AG04450 (cell line): ENCODE data around the gene ALDH1A3. TPM values are rescaled to one million over a fixed set of nuclear protein-coding genes. Genes with fewer than 3 reads are reported as not detected.

Experiments
- CTCF ChIA-PET: fragments of 300-600, 350-600 bp; formaldehyde crosslinking; extraction: SDS; loops from one replicate; lab custom pipeline; 2022; ENCODE audit warnings: antibody characterized with exemption, inconsistent platforms; lab: Charles Lee
- POLR2A ChIA-PET: fragments of 350-600 bp; formaldehyde crosslinking; extraction: SDS; loops from one replicate; lab custom pipeline; 2021; ENCODE audit warnings: antibody characterized with exemption, inconsistent platforms; lab: Yijun Ruan, JAX
- DNase-seq: peaks from one replicate; pipeline ENCODE4 v3.0.0-alpha.2; 2011; ENCODE audit warnings: low read depth, low spot score
- H3K27ac ChIP-seq: one replicate; pipeline ENCODE4 v1.5.1; 2012; ENCODE audit warnings: low read depth, low read length, control low read depth
- H3K27me3 ChIP-seq: one replicate; pipeline ENCODE4 v1.6.0; 2012; ENCODE audit warnings: low read length; ENCODE audit not compliant: control insufficient read depth, insufficient read depth
- H3K4me3 ChIP-seq: 2 replicates; pipeline ENCODE4 v1.5.1; 2011; ENCODE audit warnings: mild to moderate bottlenecking, low read depth, low read length, control low read depth
- H3K9me3 ChIP-seq: 2 replicates; pipeline ENCODE4 v1.5.1; 2012; ENCODE audit warnings: low read length; ENCODE audit not compliant: control insufficient read depth, insufficient read depth
- CTCF ChIP-seq: IDR thresholded peaks from 2 replicates; pipeline ENCODE4 v1.5.1; 2011; ENCODE audit warnings: low read depth, low read length, control low read depth, inconsistent platforms
- polyA plus RNA-seq: library from polyadenylated mRNA; depleted of rRNA; stranded (reverse); fragments of >200 nt; gene quantifications from 2 replicates; pipeline ENCODE4 v1.2.3, GENCODE V29; 2011

The ALDH1A3 gene
- polyA plus RNA-seq, 1 experiment: 20.6 TPM

GRCh38 chr15:100877551-100877950 is 2.1 kb upstream of the ALDH1A3 start:
- TF ChIP-seq CTCF: no peak
- ChIA-PET POLR2A (no interaction called here), CTCF (interaction anchor here (6.2 kb wide), 1 partner anchor 130 kb away, joined by 45 read pairs; no protein-coding TSS in a partner anchor)
- H3K27ac ChIP-seq: no peak overlapping the region
- no peak overlapping the region for H3K4me3 ChIP-seq
- no peak for DNase-seq
- H3K9me3 ChIP-seq: peaks cover 9% of the 10 kb centered on the region; the same call in 1 of the 2 replicates
- H3K27me3 ChIP-seq: peaks cover 19% of the 10 kb centered on the region

GRCh38 chr15:100878130-100878529 is 1.5 kb upstream of the ALDH1A3 start:
- Histone ChIP-seq H3K4me3 (no peak overlapping the region), H3K9me3 (peaks cover 9% of the 10 kb centered on the region; the same call in 1 of the 2 replicates), H3K27me3 (peaks cover 22% of the 10 kb centered on the region), H3K27ac (no peak overlapping the region)
- ChIA-PET POLR2A (no interaction called here), CTCF (interaction anchor here (6.2 kb wide), 1 partner anchor 130 kb away, joined by 45 read pairs; no protein-coding TSS in a partner anchor)
- DNase-seq: no peak
- no peak for TF ChIP-seq CTCF

- no peak for TF ChIP-seq CTCF
- Histone ChIP-seq H3K27ac (no peak overlapping the region), H3K9me3 (peaks cover 9% of the 10 kb centered on the region; the same call in 1 of the 2 replicates), H3K27me3 (peaks cover 27% of the 10 kb centered on the region), H3K4me3 (peak overlapping the region; percentile 58; the same call in 1 of the 2 replicates)
- no peak for DNase-seq
- ChIA-PET CTCF (interaction anchor here (6.2 kb wide), 1 partner anchor 129 kb away, joined by 45 read pairs; no protein-coding TSS in a partner anchor), POLR2A (no interaction called here)
These were observed 983 bp upstream of the ALDH1A3 start for GRCh38 chr15:100878648-100879047.

- Histone ChIP-seq H3K27me3 (peaks cover 29% of the 10 kb centered on the region), H3K9me3 (peaks cover 9% of the 10 kb centered on the region; the same call in 1 of the 2 replicates), H3K4me3 (peak overlapping the region; percentile 58; the same call in 1 of the 2 replicates), H3K27ac (no peak overlapping the region)
- DNase-seq: no peak
- no peak for TF ChIP-seq CTCF
- ChIA-PET CTCF (interaction anchor here (6.2 kb wide), 1 partner anchor 129 kb away, joined by 45 read pairs; no protein-coding TSS in a partner anchor), POLR2A (no interaction called here)
These were observed 569 bp upstream of the ALDH1A3 start for GRCh38 chr15:100879061-100879463.

- CTCF ChIA-PET: interaction anchor here (6.2 kb wide), 1 partner anchor 127 kb away, joined by 45 read pairs; no protein-coding TSS in a partner anchor
- H3K27me3 ChIP-seq: peaks cover 30% of the 10 kb centered on the region
- no peak for DNase-seq
These were observed 687 bp downstream of the ALDH1A3 start for GRCh38 chr15:100880139-100880896.

More at GRCh38 chr15:100880139-100880896, 687 bp downstream of the ALDH1A3 start:
- Histone ChIP-seq H3K9me3 (peaks cover 9% of the 10 kb centered on the region; the same call in 1 of the 2 replicates), H3K27ac (no peak overlapping the region), H3K4me3 (peak overlapping the region; percentile 58)
- POLR2A ChIA-PET: interaction anchor here (0.9 kb wide), 1 partner anchor 158 kb away, joined by 3 read pairs; no protein-coding TSS in a partner anchor
- TF ChIP-seq CTCF: no peak
